Mucosa of stomach (tissue), 1 donor: ENCODE results near the gene GPC1.

Experiments
- H3K27me3 ChIP-seq: one replicate; pipeline ENCODE4 v1.7.0; 2013; ENCODE audit warnings: mild to moderate bottlenecking, low read length; ENCODE audit not compliant: control insufficient read depth, insufficient read depth
- H3K36me3 ChIP-seq: one replicate; pipeline ENCODE4 v1.7.0; 2013; ENCODE audit warnings: low read length; ENCODE audit not compliant: control insufficient read depth, insufficient read depth
- H3K4me1 ChIP-seq: one replicate; pipeline ENCODE4 v1.7.0; 2013; ENCODE audit warnings: mild to moderate bottlenecking, low read length; ENCODE audit not compliant: control insufficient read depth, insufficient read depth
- H3K4me3 ChIP-seq: one replicate; pipeline ENCODE4 v1.7.0; 2013; ENCODE audit warnings: low read length
- H3K9ac ChIP-seq: one replicate; pipeline ENCODE4 v1.7.0; 2013; ENCODE audit warnings: mild to moderate bottlenecking, low read length, moderate library complexity
- H3K9me3 ChIP-seq: one replicate; pipeline ENCODE4 v1.7.0; 2013; ENCODE audit warnings: mild to moderate bottlenecking, low read length, moderate library complexity; ENCODE audit not compliant: control insufficient read depth
- donor health status: Pancreatic carcinoma.

The GPC1 gene

GRCh38 chr2:240411261-240412160 is 24.0 kb upstream of the GPC1 start:
- H3K4me1 ChIP-seq: no peaks in the 10 kb centered on the region
- no peaks in the 10 kb centered on the region for H3K9me3 ChIP-seq
- H3K36me3 ChIP-seq: no peaks in the 10 kb centered on the region
- H3K4me3 ChIP-seq: no peak overlapping the region
- no peak overlapping the region for H3K9ac ChIP-seq
- H3K27me3 ChIP-seq: no peaks in the 10 kb centered on the region

DNA sequence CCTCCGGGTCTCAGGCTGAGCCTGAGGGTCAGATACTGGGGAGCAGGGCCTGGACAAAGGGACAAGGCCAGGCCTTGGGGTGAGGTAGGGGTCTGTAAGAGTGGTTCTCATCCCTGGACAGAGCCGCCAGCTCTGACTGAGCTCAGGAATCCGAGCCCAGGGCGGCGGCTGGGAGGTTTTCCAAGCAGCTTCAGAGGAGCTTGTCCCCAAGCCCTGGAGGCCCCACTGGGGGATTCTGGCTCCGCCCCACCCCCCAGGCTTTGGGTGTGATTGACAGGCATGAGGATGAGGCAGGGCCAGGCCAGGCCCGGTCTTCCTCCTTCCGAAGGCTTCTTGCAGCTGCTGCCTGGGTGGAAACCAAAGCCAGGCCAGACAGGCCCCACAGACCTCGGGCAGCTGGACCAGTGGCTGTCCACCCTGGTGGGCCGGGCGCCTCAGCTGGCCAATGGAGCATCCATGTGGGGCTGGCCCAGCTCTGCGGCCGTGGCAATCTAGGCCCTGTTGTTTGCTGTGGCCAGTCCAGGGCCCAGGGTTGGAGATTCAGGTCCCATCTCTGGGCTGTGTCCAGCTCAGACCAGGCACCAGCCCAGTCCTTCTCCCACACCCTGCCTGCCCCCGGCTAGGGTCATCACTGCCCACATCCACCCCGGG is 23.1 kb upstream of the GPC1 start:
- no peaks in the 10 kb centered on the region for H3K4me1 ChIP-seq
- no peak overlapping the region for H3K9ac ChIP-seq
- H3K9me3 ChIP-seq: no peaks in the 10 kb centered on the region
- H3K27me3 ChIP-seq: no peaks in the 10 kb centered on the region
- no peak overlapping the region for H3K4me3 ChIP-seq
- H3K36me3 ChIP-seq: no peaks in the 10 kb centered on the region

DNA sequence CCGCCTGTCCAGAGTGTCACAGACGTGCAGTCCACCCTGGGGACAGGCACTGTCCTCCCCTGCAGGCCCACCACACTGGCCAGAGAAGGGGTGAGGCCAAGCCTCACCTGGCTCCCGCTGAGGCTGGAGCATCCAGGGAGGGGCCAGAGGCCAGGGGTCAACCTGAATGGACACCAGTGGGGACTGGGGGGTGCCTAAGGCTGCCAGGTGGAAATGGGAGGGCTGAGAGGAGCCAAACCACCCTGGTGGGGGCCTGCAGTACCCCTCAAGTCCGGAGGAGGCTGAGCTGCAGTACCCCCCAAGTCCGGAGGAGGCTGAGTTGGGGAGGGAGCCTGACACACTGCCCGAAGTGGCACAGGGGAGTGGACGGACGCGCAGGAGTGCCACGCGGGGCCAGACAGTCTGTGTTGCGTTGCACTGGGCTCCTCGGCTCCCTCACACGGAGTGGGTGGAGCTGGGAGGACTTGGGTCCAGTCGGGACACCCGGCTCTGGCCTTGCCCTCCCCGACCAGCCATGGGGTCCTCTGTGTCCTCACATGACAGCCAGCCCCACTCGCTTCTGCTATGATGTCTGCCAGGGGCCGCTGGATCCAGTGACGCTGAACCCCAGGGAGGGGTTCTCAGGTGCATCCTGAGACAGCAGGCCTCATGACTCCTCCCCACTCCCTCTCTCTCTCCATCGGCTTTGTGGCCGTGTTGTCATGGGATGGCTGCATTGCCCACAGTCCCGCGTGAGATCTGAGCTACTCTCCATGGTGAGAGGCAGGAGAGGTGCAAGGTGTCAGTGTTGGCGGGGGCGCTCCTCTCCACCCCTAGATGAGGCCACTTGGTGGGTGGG is 22.3 kb upstream of the GPC1 start:
- Histone ChIP-seq H3K4me1 (no peaks in the 10 kb centered on the region), H3K4me3 (no peak overlapping the region), H3K36me3 (no peaks in the 10 kb centered on the region), H3K9ac (no peak overlapping the region), H3K9me3 (no peaks in the 10 kb centered on the region), H3K27me3 (no peaks in the 10 kb centered on the region)

GRCh38 chr2:240413813-240414429 is 21.5 kb upstream of the GPC1 start:
- no peaks in the 10 kb centered on the region for H3K9me3 ChIP-seq
- H3K4me3 ChIP-seq: no peak overlapping the region
- H3K4me1 ChIP-seq: no peaks in the 10 kb centered on the region
- H3K9ac ChIP-seq: no peak overlapping the region
- no peaks in the 10 kb centered on the region for H3K36me3 ChIP-seq
- no peaks in the 10 kb centered on the region for H3K27me3 ChIP-seq

DNA sequence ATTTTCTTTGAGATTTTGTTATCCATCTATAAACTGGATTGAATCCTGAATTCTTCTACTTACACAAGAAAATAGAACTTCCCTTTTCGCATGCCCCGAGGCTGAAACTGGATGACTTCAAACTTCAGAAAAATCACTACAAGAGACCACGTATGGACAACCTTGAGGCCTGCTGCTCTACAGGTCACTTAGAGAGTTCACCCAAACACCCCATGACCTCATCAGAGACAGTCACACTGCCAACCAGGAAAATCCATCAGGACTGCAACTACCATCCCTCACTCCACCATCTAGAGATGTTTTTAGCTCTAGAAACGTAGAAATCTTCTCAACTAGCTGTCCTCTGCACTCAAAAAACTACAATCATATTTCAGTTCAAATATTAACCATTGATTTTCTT is 18.6 kb upstream of the GPC1 start:
- H3K27me3 ChIP-seq: no peaks in the 10 kb centered on the region
- H3K9ac ChIP-seq: no peak overlapping the region
- no peaks in the 10 kb centered on the region for H3K4me1 ChIP-seq
- H3K36me3 ChIP-seq: no peaks in the 10 kb centered on the region
- no peaks in the 10 kb centered on the region for H3K9me3 ChIP-seq
- H3K4me3 ChIP-seq: no peak overlapping the region

DNA sequence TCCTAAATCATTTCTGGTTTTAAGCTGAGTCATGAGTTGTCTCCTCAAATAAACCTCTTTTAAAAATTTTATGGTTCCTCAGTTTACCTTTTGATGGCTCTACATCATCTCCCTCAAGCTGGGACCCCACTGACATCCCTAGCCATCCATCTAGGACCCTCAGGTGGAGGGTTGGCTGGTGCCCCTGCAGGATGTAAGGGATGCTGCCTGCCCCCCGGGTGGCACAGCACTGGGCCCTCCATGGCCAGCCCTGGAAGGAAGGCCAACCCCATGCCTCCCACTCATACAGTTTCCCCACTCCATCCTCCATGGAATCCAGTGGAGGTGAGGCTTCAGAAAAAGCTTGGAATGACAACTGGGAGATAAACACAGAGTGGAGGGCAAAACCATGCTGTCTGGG is 17.2 kb upstream of the GPC1 start:
- Histone ChIP-seq H3K4me3 (no peak overlapping the region), H3K4me1 (no peaks in the 10 kb centered on the region), H3K36me3 (no peaks in the 10 kb centered on the region), H3K9me3 (no peaks in the 10 kb centered on the region), H3K27me3 (no peaks in the 10 kb centered on the region), H3K9ac (no peak overlapping the region)

- no peaks in the 10 kb centered on the region for H3K9me3 ChIP-seq
- no peaks in the 10 kb centered on the region for H3K27me3 ChIP-seq
- H3K9ac ChIP-seq: no peak overlapping the region
- no peaks in the 10 kb centered on the region for H3K4me1 ChIP-seq
- no peak overlapping the region for H3K4me3 ChIP-seq
- no peaks in the 10 kb centered on the region for H3K36me3 ChIP-seq
These were observed 16.2 kb upstream of the GPC1 start for GRCh38 chr2:240419271-240419670.

- Histone ChIP-seq H3K9me3 (no peaks in the 10 kb centered on the region), H3K4me3 (no peak overlapping the region), H3K27me3 (no peaks in the 10 kb centered on the region), H3K9ac (no peak overlapping the region), H3K4me1 (no peaks in the 10 kb centered on the region), H3K36me3 (no peaks in the 10 kb centered on the region)
These were observed 15.7 kb upstream of the GPC1 start for GRCh38 chr2:240419723-240420122.

DNA sequence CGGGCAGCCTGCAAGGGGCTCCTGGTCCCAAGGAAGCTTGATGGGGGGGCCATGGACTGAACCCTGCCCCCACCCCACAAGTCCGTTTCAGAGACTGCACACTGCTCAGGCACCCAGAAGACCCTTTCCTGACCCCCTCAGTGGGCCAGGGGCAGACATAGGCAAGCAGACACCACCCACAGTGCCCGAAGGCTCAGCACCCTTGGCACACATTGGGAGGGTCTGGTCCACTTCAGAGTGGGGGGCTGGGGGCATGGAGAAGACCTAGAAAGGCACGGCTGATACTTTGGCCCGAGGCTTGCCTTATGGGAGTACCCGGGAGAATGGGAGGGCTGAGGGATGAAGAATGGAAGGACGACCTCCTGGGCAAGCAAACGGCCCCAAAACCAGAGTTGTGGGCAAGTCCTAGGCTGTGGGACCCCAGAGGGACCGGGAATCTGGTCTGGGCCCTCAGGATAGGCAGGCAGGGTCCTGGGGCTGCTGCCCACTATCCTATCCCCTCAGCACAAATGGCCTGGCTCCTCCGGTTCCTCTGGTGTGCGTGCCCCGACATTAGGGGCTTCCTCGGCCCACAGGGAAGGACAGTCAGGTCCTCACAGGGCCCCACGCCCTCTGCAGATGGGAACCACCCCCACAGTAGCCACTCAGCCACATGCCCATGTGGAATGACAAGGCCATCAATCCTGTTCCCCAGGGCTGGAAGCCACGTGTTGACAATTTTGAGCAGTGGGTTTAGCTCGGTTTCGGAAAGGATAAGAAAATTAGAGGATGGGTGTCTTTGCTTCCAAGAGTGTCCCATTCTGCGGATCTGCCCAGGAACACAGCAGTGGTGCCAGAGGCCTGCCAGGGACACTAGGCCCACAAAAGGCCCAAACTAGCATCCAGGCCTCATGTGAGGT is 15.0 kb upstream of the GPC1 start:
- no peaks in the 10 kb centered on the region for H3K36me3 ChIP-seq
- H3K27me3 ChIP-seq: no peaks in the 10 kb centered on the region
- no peaks in the 10 kb centered on the region for H3K9me3 ChIP-seq
- no peak overlapping the region for H3K9ac ChIP-seq
- no peak overlapping the region for H3K4me3 ChIP-seq
- H3K4me1 ChIP-seq: no peaks in the 10 kb centered on the region

DNA sequence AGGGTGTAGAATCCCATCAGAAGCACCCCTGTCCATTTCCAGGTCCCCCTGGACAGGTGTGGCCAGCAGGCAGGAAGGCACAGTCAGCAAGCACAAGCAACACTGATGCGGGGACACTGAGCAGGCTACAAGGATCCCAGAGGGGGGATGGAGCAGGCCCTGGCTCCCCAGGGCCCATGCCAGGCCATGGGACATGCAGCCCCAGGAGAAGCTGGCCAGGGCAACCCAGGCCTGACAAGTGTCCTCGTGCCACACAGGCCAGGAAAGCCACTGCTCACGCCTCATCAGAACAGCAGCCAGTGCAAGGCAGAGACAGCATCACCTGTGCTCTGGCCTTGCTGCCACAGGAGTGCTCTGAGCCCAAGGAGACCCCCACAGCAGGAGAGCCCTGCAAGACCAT is 14.1 kb upstream of the GPC1 start:
- H3K4me3 ChIP-seq: no peak overlapping the region
- H3K9ac ChIP-seq: no peak overlapping the region
- H3K9me3 ChIP-seq: no peaks in the 10 kb centered on the region
- H3K4me1 ChIP-seq: no peaks in the 10 kb centered on the region
- no peaks in the 10 kb centered on the region for H3K27me3 ChIP-seq
- H3K36me3 ChIP-seq: no peaks in the 10 kb centered on the region

DNA sequence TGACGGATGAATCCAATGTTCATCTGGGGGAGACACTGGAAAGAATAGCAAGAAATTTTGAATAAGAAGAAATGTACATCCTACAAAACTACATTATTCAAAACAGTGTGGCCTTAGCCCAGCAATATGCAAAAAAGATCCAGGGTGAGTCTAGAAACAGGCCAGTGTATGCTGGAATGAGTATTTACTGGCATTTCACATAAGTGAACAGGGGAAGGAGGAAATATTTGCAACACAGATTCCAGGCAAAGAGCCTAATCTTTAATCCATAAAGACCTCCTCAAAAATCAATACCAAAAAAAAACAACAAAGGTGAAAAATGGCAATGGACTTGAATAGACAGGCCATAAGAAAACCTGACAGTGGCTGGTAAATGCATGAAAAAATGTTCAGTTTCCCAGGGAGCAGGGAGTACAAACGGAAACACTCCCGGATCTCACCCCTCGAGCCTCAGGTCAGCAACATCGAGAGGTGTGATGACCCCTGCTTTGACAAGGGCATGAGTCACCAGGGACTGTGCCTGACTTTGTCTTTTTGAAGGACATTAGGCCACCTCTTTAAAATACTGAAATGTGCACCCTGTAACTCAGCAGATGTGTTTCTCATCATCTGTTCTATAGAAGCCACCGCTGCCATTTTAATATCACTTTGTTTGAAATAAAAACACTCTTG is 12.7 kb upstream of the GPC1 start:
- Histone ChIP-seq H3K36me3 (no peaks in the 10 kb centered on the region), H3K4me1 (no peaks in the 10 kb centered on the region), H3K9me3 (no peaks in the 10 kb centered on the region)

More for the DNA sequence above, 12.7 kb upstream of the GPC1 start:
- H3K4me3 ChIP-seq: no peak overlapping the region
- H3K27me3 ChIP-seq: no peaks in the 10 kb centered on the region
- no peak overlapping the region for H3K9ac ChIP-seq
